Measurements from ENCODE around the gene BCL11B.

BCL11B gene

DNA sequence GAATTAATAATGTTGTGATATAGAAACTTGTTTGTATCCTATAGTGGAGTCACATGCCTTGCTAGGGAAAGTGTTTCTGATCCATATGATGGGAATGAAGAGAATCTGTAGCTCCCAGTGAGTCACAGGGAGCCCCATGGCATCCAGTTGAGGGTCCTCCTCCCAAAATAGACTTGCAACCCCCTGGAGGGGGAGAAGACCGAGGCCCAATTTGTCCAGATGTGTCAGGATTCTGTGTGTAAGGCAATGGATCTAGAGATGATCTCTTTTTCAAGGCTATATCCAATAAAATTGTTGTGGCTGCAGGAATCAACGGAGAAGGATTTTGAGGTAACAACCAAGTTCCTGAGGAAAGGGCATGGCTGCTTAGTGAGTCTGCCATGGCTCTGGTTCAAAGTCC, 121.8 kb downstream of the BCL11B start:
- no peaks in the 10 kb centered on the region for H4K20me1 ChIP-seq (ENCODE audit: insufficient read depth, low read length)
- H3F3A ChIP-seq (ENCODE audit: insufficient read depth, low read length), result no peaks in the 10 kb centered on the region
- no peak overlapping the region for H3K27ac ChIP-seq (ENCODE audit: low read depth, low read length, poor library complexity, severe bottlenecking)
- no peak overlapping the region for H3K4me3 ChIP-seq (ENCODE audit: low read depth, low read length, poor library complexity, severe bottlenecking)
- H3K9ac ChIP-seq (ENCODE audit: low read length), result no peak overlapping the region
- no peaks in the 10 kb centered on the region for H3K36me3 ChIP-seq (ENCODE audit: insufficient read depth, low read length)
- H3K9me2 ChIP-seq (ENCODE audit: low read depth, low read length), result no peaks in the 10 kb centered on the region
- H2AFZ ChIP-seq (ENCODE audit: low read length), result no peak overlapping the region
- TF ChIP-seq EZH2 (IDR thresholded peaks at IDR 0.05; ENCODE audit: borderline replicate concordance, low read length), result no peak
- TF ChIP-seq, protein P1, sequence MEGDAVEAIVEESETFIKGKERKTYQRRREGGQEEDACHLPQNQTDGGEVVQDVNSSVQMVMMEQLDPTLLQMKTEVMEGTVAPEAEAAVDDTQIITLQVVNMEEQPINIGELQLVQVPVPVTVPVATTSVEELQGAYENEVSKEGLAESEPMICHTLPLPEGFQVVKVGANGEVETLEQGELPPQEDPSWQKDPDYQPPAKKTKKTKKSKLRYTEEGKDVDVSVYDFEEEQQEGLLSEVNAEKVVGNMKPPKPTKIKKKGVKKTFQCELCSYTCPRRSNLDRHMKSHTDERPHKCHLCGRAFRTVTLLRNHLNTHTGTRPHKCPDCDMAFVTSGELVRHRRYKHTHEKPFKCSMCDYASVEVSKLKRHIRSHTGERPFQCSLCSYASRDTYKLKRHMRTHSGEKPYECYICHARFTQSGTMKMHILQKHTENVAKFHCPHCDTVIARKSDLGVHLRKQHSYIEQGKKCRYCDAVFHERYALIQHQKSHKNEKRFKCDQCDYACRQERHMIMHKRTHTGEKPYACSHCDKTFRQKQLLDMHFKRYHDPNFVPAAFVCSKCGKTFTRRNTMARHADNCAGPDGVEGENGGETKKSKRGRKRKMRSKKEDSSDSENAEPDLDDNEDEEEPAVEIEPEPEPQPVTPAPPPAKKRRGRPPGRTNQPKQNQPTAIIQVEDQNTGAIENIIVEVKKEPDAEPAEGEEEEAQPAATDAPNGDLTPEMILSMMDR (IDR thresholded peaks at IDR 0.05; ENCODE audit: low read length), result no peak
- no peaks in the 10 kb centered on the region for H3K4me1 ChIP-seq (ENCODE audit: insufficient read depth, low read length, severe bottlenecking)
- H3K4me2 ChIP-seq (ENCODE audit: low read length), result no peak overlapping the region
- H3K27me3 ChIP-seq (ENCODE audit: insufficient read depth, low read length), result no peaks in the 10 kb centered on the region
- no peaks in the 10 kb centered on the region for H3K79me2 ChIP-seq (ENCODE audit: insufficient read depth, low read length)
- H3K9me3 ChIP-seq (ENCODE audit: low read length), result no peaks in the 10 kb centered on the region

DNA sequence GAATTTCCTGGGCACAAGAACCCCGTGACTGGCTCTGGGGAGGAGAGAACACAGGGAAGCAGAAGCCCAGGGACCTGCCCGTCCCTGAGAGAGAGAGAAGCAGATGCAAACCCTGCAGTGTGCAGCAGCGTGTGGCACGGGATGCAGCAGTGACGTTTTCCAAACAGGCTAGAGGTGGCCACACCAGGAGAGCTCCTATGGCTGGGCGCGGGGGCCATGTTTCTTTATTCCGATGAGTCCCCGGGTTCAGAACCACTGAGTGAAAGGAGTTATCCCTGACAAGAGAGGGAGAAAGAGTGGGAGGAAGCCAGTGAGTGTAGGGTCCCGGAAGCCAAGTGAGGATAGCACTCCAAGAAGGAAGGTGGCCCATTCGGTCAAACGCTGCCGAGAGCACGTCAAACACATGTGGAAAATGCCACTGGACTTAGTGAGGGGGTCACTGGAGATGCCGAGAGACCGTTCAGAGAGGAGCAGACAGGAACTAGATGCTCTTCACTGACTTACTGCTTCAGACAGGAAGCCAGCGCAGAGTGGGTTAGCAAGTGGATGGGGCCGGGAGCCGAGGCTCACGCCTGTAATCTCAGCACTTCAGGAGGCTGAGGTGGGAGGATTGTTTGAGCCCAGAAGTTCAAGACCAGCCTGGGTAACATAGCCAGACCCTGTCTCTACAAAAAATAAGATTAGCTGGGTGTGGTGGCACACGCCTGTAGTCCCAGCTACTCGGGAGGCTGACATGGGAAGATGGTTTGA, 123.0 kb downstream of the BCL11B start:
- H3F3A ChIP-seq (ENCODE audit: insufficient read depth, low read length), result no peaks in the 10 kb centered on the region
- H3K9me3 ChIP-seq (ENCODE audit: low read length), result no peaks in the 10 kb centered on the region

DNA sequence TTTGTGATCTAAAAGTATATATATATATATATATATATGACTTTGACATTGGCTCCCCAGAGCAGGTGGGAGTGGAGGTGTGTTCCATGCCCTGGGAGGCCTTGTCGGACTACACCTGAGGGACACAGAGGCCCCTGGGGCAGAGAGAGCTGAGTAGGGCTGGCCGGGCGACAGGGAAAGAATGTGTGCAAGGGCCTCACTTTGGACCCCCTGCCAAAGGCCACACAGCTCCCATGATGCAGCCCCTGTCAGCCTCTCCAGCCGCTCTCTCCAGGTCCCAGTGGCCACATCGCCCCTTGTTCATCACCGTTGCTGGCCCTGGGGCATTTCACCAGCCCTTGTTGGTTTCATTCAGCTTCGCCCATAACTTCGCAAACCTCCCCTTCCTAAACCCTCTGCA, 123.9 kb downstream of the BCL11B start:
- Histone ChIP-seq H3K9me3 (ENCODE audit: low read length) (no peaks in the 10 kb centered on the region), H2AFZ (ENCODE audit: low read length) (no peak overlapping the region), H4K20me1 (ENCODE audit: insufficient read depth, low read length) (no peaks in the 10 kb centered on the region), H3K9me2 (ENCODE audit: low read depth, low read length) (no peaks in the 10 kb centered on the region), H3K4me3 (ENCODE audit: low read depth, low read length, poor library complexity, severe bottlenecking) (no peak overlapping the region), H3K4me1 (ENCODE audit: insufficient read depth, low read length, severe bottlenecking) (no peaks in the 10 kb centered on the region), H3K79me2 (ENCODE audit: insufficient read depth, low read length) (no peaks in the 10 kb centered on the region), H3K27ac (ENCODE audit: low read depth, low read length, poor library complexity, severe bottlenecking) (no peak overlapping the region), H3K27me3 (ENCODE audit: insufficient read depth, low read length) (no peaks in the 10 kb centered on the region), H3K36me3 (ENCODE audit: insufficient read depth, low read length) (no peaks in the 10 kb centered on the region), H3F3A (ENCODE audit: insufficient read depth, low read length) (no peaks in the 10 kb centered on the region), H3K9ac (ENCODE audit: low read length) (no peak overlapping the region), H3K4me2 (ENCODE audit: low read length) (no peak overlapping the region)
- no peak for TF ChIP-seq EZH2 (IDR thresholded peaks at IDR 0.05; ENCODE audit: borderline replicate concordance, low read length)
- TF ChIP-seq, protein P1 (IDR thresholded peaks at IDR 0.05; ENCODE audit: low read length), result no peak

More for the DNA sequence above, 123.0 kb downstream of the BCL11B start:
- Histone ChIP-seq H3K4me1 (ENCODE audit: insufficient read depth, low read length, severe bottlenecking) (no peaks in the 10 kb centered on the region), H2AFZ (ENCODE audit: low read length) (no peak overlapping the region), H4K20me1 (ENCODE audit: insufficient read depth, low read length) (no peaks in the 10 kb centered on the region), H3K4me2 (ENCODE audit: low read length) (no peak overlapping the region), H3K4me3 (ENCODE audit: low read depth, low read length, poor library complexity, severe bottlenecking) (no peak overlapping the region), H3K27ac (ENCODE audit: low read depth, low read length, poor library complexity, severe bottlenecking) (no peak overlapping the region), H3K36me3 (ENCODE audit: insufficient read depth, low read length) (no peaks in the 10 kb centered on the region), H3K9me2 (ENCODE audit: low read depth, low read length) (no peaks in the 10 kb centered on the region), H3K79me2 (ENCODE audit: insufficient read depth, low read length) (no peaks in the 10 kb centered on the region), H3K27me3 (ENCODE audit: insufficient read depth, low read length) (no peaks in the 10 kb centered on the region), H3K9ac (ENCODE audit: low read length) (no peak overlapping the region)
- TF ChIP-seq, protein P1 (IDR thresholded peaks at IDR 0.05; ENCODE audit: low read length), result no peak
- TF ChIP-seq EZH2 (IDR thresholded peaks at IDR 0.05; ENCODE audit: borderline replicate concordance, low read length), result no peak
